Thymus (tissue), 11 donors: ENCODE data around the gene PTPN7. TPM values are rescaled to one million over a fixed set of nuclear protein-coding genes. Genes with fewer than 3 reads are reported as not detected.
A peak's percentile ranks its signal among the peaks of the same experiment; 100 is the strongest.
"Not testable (repeated sequence)": the region's sequence is repeated elsewhere in the genome, so short reads cannot be mapped to it uniquely, and the experiment has no call there.

Source experiments
- DNase-seq, 9 donors: peaks; one replicate each; pipeline ENCODE4 v3.0.0-alpha.2; 2013; ENCODE audit warnings: low spot score in 9 of 9, low read depth in 6 of 9, missing footprints in 1 of 9
- H3K27ac ChIP-seq, 2 donors: one replicate each; pipeline ENCODE4 v1.5.1; 2013; ENCODE audit warnings: control low read depth in 1 of 2, low read depth in 1 of 2, low read length in 1 of 2, mild to moderate bottlenecking in 1 of 2, moderate library complexity in 1 of 2
- H3K27me3 ChIP-seq, 2 donors: one replicate each; pipeline ENCODE4 v1.5.1; 2013; ENCODE audit warnings: low read length in 1 of 2; ENCODE audit not compliant: control insufficient read depth in 2 of 2, insufficient read depth in 1 of 2
- H3K36me3 ChIP-seq, 2 donors: one replicate each; pipeline ENCODE4 v1.5.1; 2013; ENCODE audit warnings: low read length in 1 of 2, mild to moderate bottlenecking in 1 of 2, moderate library complexity in 1 of 2; ENCODE audit not compliant: control insufficient read depth in 2 of 2, insufficient read depth in 2 of 2
- H3K4me1 ChIP-seq, 2 donors: one replicate each; pipeline ENCODE4 v1.5.1; 2013; ENCODE audit warnings: low read length in 2 of 2; ENCODE audit not compliant: control insufficient read depth in 2 of 2, insufficient read depth in 2 of 2
- H3K4me3 ChIP-seq, 2 donors: one replicate each; pipeline ENCODE4 v1.5.1; 2013; ENCODE audit warnings: low read length in 2 of 2, control low read depth in 1 of 2, mild to moderate bottlenecking in 1 of 2
- H3K9me3 ChIP-seq, 2 donors: one replicate each; pipeline ENCODE4 v1.5.1; 2013; ENCODE audit warnings: low read length in 1 of 2, mild to moderate bottlenecking in 1 of 2; ENCODE audit not compliant: control insufficient read depth in 2 of 2, insufficient read depth in 1 of 2
- WGBS: extraction: QIAGEN DNeasy Blood & Tissue Kit; methylation state at CpG from one replicate; pipeline ENCODE4 v1.1.7; 2013; 5-methylcytosine and 5-hydroxymethylcytosine counted together
- polyA plus RNA-seq: library from polyadenylated mRNA; stranded (reverse); fragments of 200-250 nt; gene quantifications from one replicate; pipeline ENCODE4 v1.2.3, GENCODE V29; 2013
- total RNA-seq: library from RNA; stranded (reverse); fragments of 120-200 nt; gene quantifications from one replicate; pipeline ENCODE4 v1.2.4, GENCODE V29; 2013
- donor health status: healthy.

The PTPN7 gene
- total and polyA plus RNA-seq, 2 donors = 75.2 to 114 TPM

DNA sequence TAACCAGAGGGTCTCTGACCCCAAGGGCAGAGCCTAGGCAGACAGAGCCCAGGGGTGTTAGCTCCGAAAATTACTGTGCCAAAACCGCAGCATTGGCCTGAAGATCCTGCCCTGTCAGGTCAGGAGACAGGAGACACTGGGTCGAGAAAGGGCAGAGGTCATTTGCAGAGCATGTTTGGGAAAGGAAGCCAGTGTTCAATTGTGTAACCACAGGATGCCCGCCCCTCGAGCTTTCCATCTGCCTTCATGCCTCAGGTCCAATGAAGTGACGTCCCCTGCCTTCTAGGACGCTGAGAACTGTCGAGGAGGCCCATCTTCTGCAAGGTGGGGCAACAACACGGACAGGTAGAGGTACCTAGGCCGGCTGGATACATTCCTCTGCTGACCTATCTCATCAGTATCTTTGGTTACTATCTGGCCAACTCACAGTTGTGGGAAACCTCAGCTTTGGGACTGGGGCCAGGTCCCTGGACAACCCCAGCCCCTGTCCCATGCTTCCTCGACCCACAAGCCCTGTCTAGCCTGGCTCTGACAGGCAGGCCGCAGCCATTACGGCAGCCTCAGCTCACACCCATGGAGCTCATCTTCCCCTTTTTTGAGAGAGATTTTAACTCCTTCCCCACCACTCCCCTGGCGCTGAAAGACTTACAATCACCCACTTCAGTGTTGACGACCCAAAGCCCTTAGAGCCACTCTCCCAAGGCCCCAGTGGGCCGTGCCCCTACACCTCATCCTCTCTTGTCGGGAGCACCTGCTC is 17.2 kb downstream of the PTPN7 start:
- peaks cover 21% of the 10 kb centered on the region in 2 donors for H3K4me1 ChIP-seq
- H3K27ac ChIP-seq = peak overlapping the region; percentile 74 to 80
- no peak for DNase-seq
- no peaks in the 10 kb centered on the region for H3K27me3 ChIP-seq
- WGBS = 12% methylated on average over 17 of the region's 17 CpGs
- H3K36me3 ChIP-seq = peaks cover 18 to 29% of the 10 kb centered on the region in 2 donors
- H3K9me3 ChIP-seq = no peaks in the 10 kb centered on the region
- peak overlapping the region; percentile 90 to 94 for H3K4me3 ChIP-seq

DNA sequence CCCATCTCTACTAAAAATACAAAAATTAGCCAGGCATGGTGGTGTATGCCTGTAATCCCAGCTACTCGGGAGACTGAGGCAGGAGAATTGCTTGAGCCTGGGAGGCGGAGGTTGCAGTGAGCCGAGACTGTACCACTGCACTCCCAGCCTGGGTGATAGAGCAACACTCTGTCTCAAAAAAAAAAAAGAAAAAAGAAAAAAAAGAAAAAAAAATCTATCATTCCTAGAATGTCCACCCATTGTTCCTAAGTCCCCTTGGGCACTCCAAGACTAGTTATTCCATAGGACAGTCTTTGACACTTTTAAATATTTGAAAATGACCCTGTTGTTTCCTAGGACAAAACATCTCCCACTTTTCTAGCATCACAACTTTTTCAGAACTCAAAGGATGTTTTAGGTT is 18.9 kb downstream of the PTPN7 start:
- H3K27me3 ChIP-seq, H3K27ac ChIP-seq, DNase-seq, H3K4me3 ChIP-seq, H3K9me3 ChIP-seq: not testable (repeated sequence)
- Histone ChIP-seq H3K4me1 (peaks cover 21% of the 10 kb centered on the region in 2 donors), H3K36me3 (peaks cover 10 to 23% of the 10 kb centered on the region in 2 donors)
- 98% methylated on average over 3 of the region's 3 CpGs for WGBS

DNA sequence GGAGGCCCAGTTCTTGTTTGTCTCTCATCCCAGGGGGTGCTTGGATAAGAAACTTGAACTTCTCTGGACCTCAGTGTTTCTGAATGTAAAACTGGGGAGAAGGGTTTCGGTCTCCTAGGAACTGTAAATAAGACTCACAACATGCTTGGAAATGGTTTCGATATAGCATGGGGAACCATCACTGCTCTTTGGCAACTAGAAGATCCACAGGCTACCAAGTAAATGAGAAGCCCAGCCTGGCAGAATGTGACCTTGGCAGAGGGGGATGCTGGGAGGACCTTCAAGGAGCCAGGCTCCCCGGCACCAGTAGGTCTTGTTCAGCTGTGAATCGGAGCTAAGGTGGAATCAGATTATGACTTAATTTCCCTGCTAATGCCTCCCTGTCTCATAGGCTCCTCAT is 19.6 kb downstream of the PTPN7 start:
- H3K27me3 ChIP-seq = no peaks in the 10 kb centered on the region
- H3K9me3 ChIP-seq = no peaks in the 10 kb centered on the region
- no peak overlapping the region for H3K4me3 ChIP-seq
- no peak for DNase-seq
- peaks cover 10 to 23% of the 10 kb centered on the region in 2 donors for H3K36me3 ChIP-seq
- WGBS = 98% methylated on average over 4 of the region's 4 CpGs
- H3K27ac ChIP-seq = no peak overlapping the region
- peaks cover 21% of the 10 kb centered on the region in 2 donors for H3K4me1 ChIP-seq

- Histone ChIP-seq H3K27ac (no peak overlapping the region), H3K27me3 (no peaks in the 10 kb centered on the region), H3K4me1 (peaks cover 0 to 27% of the 10 kb centered on the region in 2 donors), H3K4me3 (no peak overlapping the region), H3K36me3 (peaks cover 43 to 49% of the 10 kb centered on the region in 2 donors), H3K9me3 (peaks cover 0 to 4% of the 10 kb centered on the region in 2 donors)
- peak in 6 of 9 donors; percentile 19 to 71 (median 58) for DNase-seq
- 58% methylated on average over 15 of the region's 15 CpGs for WGBS
Observed at GRCh38 chr1:202135221-202135721, 25.1 kb downstream of the PTPN7 start.

GRCh38 chr1:202134645-202135172 is 25.7 kb downstream of the PTPN7 start:
- no peak for DNase-seq
- Histone ChIP-seq H3K9me3 (peaks cover 0 to 4% of the 10 kb centered on the region in 2 donors), H3K27ac (no peak overlapping the region), H3K4me3 (no peak overlapping the region), H3K27me3 (no peaks in the 10 kb centered on the region), H3K4me1 (peaks cover 0 to 27% of the 10 kb centered on the region in 2 donors), H3K36me3 (peaks cover 43 to 49% of the 10 kb centered on the region in 2 donors)
- WGBS = 93% methylated on average over 13 of the region's 13 CpGs

GRCh38 chr1:202133989-202134388 is 26.4 kb downstream of the PTPN7 start:
- no peaks in the 10 kb centered on the region for H3K27me3 ChIP-seq
- no peak for DNase-seq
- H3K27ac ChIP-seq = no peak overlapping the region
- no peak overlapping the region for H3K4me3 ChIP-seq
- H3K9me3 ChIP-seq = peaks cover 0 to 4% of the 10 kb centered on the region in 2 donors
- 98% methylated on average over 5 of the region's 5 CpGs for WGBS
- peaks cover 0 to 27% of the 10 kb centered on the region in 2 donors for H3K4me1 ChIP-seq
- H3K36me3 ChIP-seq = peaks cover 43 to 49% of the 10 kb centered on the region in 2 donors

DNA sequence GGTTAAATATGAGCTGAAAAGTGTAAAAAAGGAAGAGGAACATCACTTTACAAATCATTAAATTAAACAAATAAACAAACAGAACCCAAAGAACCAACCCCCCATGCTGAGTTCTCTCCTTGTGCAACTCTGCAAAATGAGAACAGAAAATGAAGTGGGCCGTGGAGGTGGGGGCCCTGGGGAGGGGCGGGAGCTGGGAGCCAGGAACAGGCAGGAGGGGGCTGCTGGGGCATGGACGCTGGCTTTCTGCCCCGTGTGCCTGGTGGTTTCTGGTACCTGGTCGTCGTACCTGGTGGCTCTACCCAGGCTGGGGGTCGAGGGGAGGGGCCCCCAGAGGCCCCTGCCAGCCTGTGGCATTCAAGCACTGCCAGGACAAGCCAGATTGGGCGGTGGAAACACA is 26.9 kb downstream of the PTPN7 start:
- Histone ChIP-seq H3K4me3 (no peak overlapping the region), H3K36me3 (peaks cover 43 to 47% of the 10 kb centered on the region in 2 donors), H3K27me3 (no peaks in the 10 kb centered on the region), H3K4me1 (peaks cover 0 to 27% of the 10 kb centered on the region in 2 donors), H3K27ac (no peak overlapping the region), H3K9me3 (peaks cover 0 to 4% of the 10 kb centered on the region in 2 donors)
- no peak for DNase-seq
- 94% methylated on average over 8 of the region's 8 CpGs for WGBS

GRCh38 chr1:202133001-202133400 is 27.4 kb downstream of the PTPN7 start:
- H3K9me3 ChIP-seq = peaks cover 0 to 4% of the 10 kb centered on the region in 2 donors
- H3K4me3 ChIP-seq = no peak overlapping the region
- no peak for DNase-seq
- H3K27ac ChIP-seq = peak overlapping the region in 1 of 2 donors; percentile 61
- H3K4me1 ChIP-seq = peaks cover 0 to 27% of the 10 kb centered on the region in 2 donors
- peaks cover 42% of the 10 kb centered on the region in 2 donors for H3K36me3 ChIP-seq
- no peaks in the 10 kb centered on the region for H3K27me3 ChIP-seq
- WGBS = 98% methylated on average over 14 of the region's 14 CpGs
